Keratinocyte (primary cell): ENCODE data around the gene SYCP1.

Source experiments
- CTCF ChIP-seq, 3 experiments: IDR thresholded peaks in 1 of 3; conservative IDR thresholded peaks in 1 of 3; optimal IDR thresholded peaks in 1 of 3; 2 replicates in 2 of 3; 3 replicates in 1 of 3; pipeline versions ENCODE3 to v1.5.1; 2011; ENCODE audit warnings: low read length in 3 of 3, mild to moderate bottlenecking in 3 of 3, moderate library complexity in 2 of 3, control low read depth in 1 of 3, inconsistent platforms in 1 of 3; ENCODE audit not compliant: insufficient read depth in 2 of 3; ENCODE audit errors: extremely low read depth in 1 of 3
- EZH2 ChIP-seq: IDR thresholded peaks from one replicate; pipeline ENCODE4 v1.6.1; 2012; ENCODE audit warnings: inconsistent platforms, mild to moderate bottlenecking, low read length, moderate library complexity

- TF ChIP-seq CTCF (optimal IDR thresholded peaks at IDR 0.05 in 1 of 3, IDR thresholded peaks at IDR 0.05 in 1 of 3, conservative IDR thresholded peaks at IDR 0.05 in 1 of 3; ENCODE audit: extremely low read depth in 1 of 3, insufficient read depth in 2 of 3, low read length in 3 of 3) (no peak), EZH2 (no peak)
Observed at GRCh38 chr1:114997510-114998289, 143.0 kb downstream of the SYCP1 start.
